K562 treated with DMSO at 1 percent for 48 hours (cell line): ENCODE measurements around the gene VSTM5. TPM values are rescaled to one million over a fixed set of nuclear protein-coding genes. Genes with fewer than 3 reads are reported as not detected.

Experiments used
- total RNA-seq: library from RNA; unstranded; fragments of 300-600 nt; gene quantifications from 2 replicates; pipeline ENCODE4 v1.2.3, GENCODE V29; 2022; ENCODE audit warnings: low replicate concordance; ENCODE audit errors: extremely low read depth

VSTM5 gene, protein sequence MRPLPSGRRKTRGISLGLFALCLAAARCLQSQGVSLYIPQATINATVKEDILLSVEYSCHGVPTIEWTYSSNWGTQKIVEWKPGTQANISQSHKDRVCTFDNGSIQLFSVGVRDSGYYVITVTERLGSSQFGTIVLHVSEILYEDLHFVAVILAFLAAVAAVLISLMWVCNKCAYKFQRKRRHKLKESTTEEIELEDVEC
- total RNA-seq, result not detected in 2 replicates

DNA sequence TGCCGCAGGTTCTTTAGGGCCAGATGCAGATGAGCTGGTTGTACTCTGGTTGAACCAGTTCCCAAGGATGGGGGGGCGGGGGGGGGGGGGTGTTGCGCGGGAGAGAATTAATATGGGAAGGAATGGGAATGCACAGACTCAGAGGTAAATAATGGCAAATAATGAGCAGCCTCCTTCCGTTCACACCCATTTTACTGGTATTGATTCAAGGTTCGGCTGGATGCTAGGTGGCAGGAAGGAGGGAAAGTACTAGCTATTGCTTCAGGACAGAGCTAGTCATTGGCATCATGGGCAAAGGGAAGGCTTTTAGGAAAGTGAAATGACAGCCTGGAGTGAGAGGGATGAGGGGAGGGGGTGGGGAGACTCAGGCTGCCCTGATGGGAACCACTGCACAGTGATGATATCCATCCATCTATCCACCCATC is at the start of gene VSTM5:
Gene VSTM5 (minus strand): TSS at position 25 of the 425 bp plus-strand sequence. CDS start 116 bp downstream, outside the sequence.

GRCh38 chr11:93784145-93784934 is 66.1 kb downstream of the VSTM5 start, which contains the start of gene MED17:
MED17 (plus strand) TSS chr11:93784282; CDS start chr11:93784514, 232 bp downstream.

Other genes starting within 250 kb of the VSTM5 start
- gene CEP295, start 188.9 kb downstream of the VSTM5 start, total RNA-seq, result not detected in 2 replicates
- not detected in 2 replicates for gene TAF1D, start 109.1 kb downstream of the VSTM5 start, total RNA-seq
- gene C11orf54, start 108.9 kb downstream of the VSTM5 start, total RNA-seq, result not detected in 2 replicates
- gene MED17, start 66.3 kb downstream of the VSTM5 start, total RNA-seq, result not detected in 2 replicates
- gene HEPHL1, start 170.7 kb upstream of the VSTM5 start, total RNA-seq, result not detected in 2 replicates